DOHH2 (cell line): ENCODE results near the gene CNR1.

Experiments
- H3F3A ChIP-seq: fragments of 200-600 bp; sonication (generic), shearing (Covaris generic); 2 replicates; pipeline ENCODE4 v1.6.0; 2016; ENCODE audit warnings: antibody characterized with exemption, mild to moderate bottlenecking; ENCODE audit not compliant: control insufficient read depth, insufficient read depth
- H3K27ac ChIP-seq: fragments of 200-600 bp; sonication (generic); 2 replicates; pipeline ENCODE4 v1.5.1; 2014; ENCODE audit warnings: low read depth, mild to moderate bottlenecking, low read length, moderate library complexity
- H3K27me3 ChIP-seq: fragments of 200-600 bp; sonication (generic); 2 replicates; pipeline ENCODE4 v1.6.1; 2014; ENCODE audit warnings: mild to moderate bottlenecking, low read length, mixed read lengths; ENCODE audit not compliant: control insufficient read depth
- H3K36me3 ChIP-seq: fragments of 200-600 bp; sonication (generic); 2 replicates; pipeline ENCODE4 v1.6.1; 2014; ENCODE audit warnings: mild to moderate bottlenecking, low read length, moderate library complexity, mixed read lengths; ENCODE audit not compliant: control insufficient read depth
- H3K4me1 ChIP-seq: fragments of 200-600 bp; sonication (generic); 2 replicates; pipeline ENCODE4 v1.6.1; 2014; ENCODE audit warnings: mild to moderate bottlenecking, low read length, mixed read lengths; ENCODE audit not compliant: control insufficient read depth
- H3K4me2 ChIP-seq: fragments of 200-600 bp; sonication (generic); 2 replicates; pipeline ENCODE4 v1.6.0; 2014; ENCODE audit warnings: mild to moderate bottlenecking, low read length, moderate library complexity
- H3K4me3 ChIP-seq: fragments of 200-600 bp; sonication (generic); 2 replicates; pipeline ENCODE4 v1.5.1; 2014; ENCODE audit warnings: mild to moderate bottlenecking, low read length, mixed read lengths
- H3K79me2 ChIP-seq: fragments of 200-600 bp; sonication (generic); 2 replicates; pipeline ENCODE4 v1.6.1; 2014; ENCODE audit warnings: mild to moderate bottlenecking, low read length, mixed read lengths; ENCODE audit not compliant: control insufficient read depth
- H3K9me2 ChIP-seq: fragments of 200-600 bp; sonication (generic); replicated peaks from 2 replicates; pipeline ENCODE4 v1.6.1; 2014; ENCODE audit warnings: mild to moderate bottlenecking, low read length, mixed read lengths; ENCODE audit not compliant: control insufficient read depth
- H3K9me3 ChIP-seq: fragments of 200-600 bp; sonication (generic); 2 replicates; pipeline ENCODE4 v1.6.1; 2014; ENCODE audit warnings: antibody characterized with exemption, low read length, mixed read lengths; ENCODE audit not compliant: control insufficient read depth, insufficient read depth
- H4K20me1 ChIP-seq: fragments of 200-600 bp; sonication (generic); 2 replicates; pipeline ENCODE4 v1.6.0; 2014; ENCODE audit warnings: low read depth, mild to moderate bottlenecking, antibody characterized with exemption, low read length, moderate library complexity; ENCODE audit not compliant: control insufficient read depth, insufficient read depth
- CTCF ChIP-seq: fragments of 200-600 bp; sonication (generic); IDR thresholded peaks from one replicate; pipeline ENCODE4 v1.5.1; 2014; ENCODE audit warnings: antibody characterized with exemption, mild to moderate bottlenecking, low read depth, low read length; ENCODE audit not compliant: poor library complexity, severe bottlenecking
- EZH2phosphoT487 ChIP-seq: fragments of 200-600 bp; sonication (generic); IDR thresholded peaks from 2 replicates; pipeline ENCODE4 v1.6.1; 2017; ENCODE audit warnings: borderline replicate concordance, mild to moderate bottlenecking, antibody characterized with exemption, low read length, moderate library complexity, mixed read lengths

Gene CNR1

GRCh38 chr6:88124925-88125557 is 41.1 kb downstream of the CNR1 start:
- H3K9me3 ChIP-seq, result peaks cover 16% of the 10 kb centered on the region
- H3K9me2 ChIP-seq, result no peaks in the 10 kb centered on the region
- H3K4me3 ChIP-seq, result no peak overlapping the region
- H3K36me3 ChIP-seq, result no peaks in the 10 kb centered on the region
- H3F3A ChIP-seq, result no peaks in the 10 kb centered on the region
- H3K4me1 ChIP-seq, result no peaks in the 10 kb centered on the region
- H3K27ac ChIP-seq, result no peak overlapping the region
- no peaks in the 10 kb centered on the region for H3K79me2 ChIP-seq
- no peak overlapping the region for H3K4me2 ChIP-seq
- TF ChIP-seq CTCF, result no peak
- TF ChIP-seq EZH2phosphoT487, result no peak
- H4K20me1 ChIP-seq, result no peaks in the 10 kb centered on the region
- no peaks in the 10 kb centered on the region for H3K27me3 ChIP-seq

- Histone ChIP-seq H3F3A (no peaks in the 10 kb centered on the region), H3K27me3 (no peaks in the 10 kb centered on the region), H3K79me2 (no peaks in the 10 kb centered on the region), H3K27ac (no peak overlapping the region), H3K36me3 (no peaks in the 10 kb centered on the region), H4K20me1 (no peaks in the 10 kb centered on the region), H3K9me3 (peaks cover 13% of the 10 kb centered on the region), H3K9me2 (no peaks in the 10 kb centered on the region), H3K4me2 (no peak overlapping the region), H3K4me1 (peaks cover 11% of the 10 kb centered on the region), H3K4me3 (no peak overlapping the region)
- no peak for TF ChIP-seq CTCF
- TF ChIP-seq EZH2phosphoT487, result no peak
Observed at GRCh38 chr6:88120635-88121034, 45.5 kb downstream of the CNR1 start.

- Histone ChIP-seq H3K9me2 (no peaks in the 10 kb centered on the region), H3K4me2 (no peak overlapping the region), H3F3A (no peaks in the 10 kb centered on the region), H3K79me2 (no peaks in the 10 kb centered on the region), H3K27ac (no peak overlapping the region), H3K4me1 (peaks cover 20% of the 10 kb centered on the region), H3K9me3 (peaks cover 6% of the 10 kb centered on the region; the same call in 1 of the 2 replicates), H3K27me3 (no peaks in the 10 kb centered on the region), H3K36me3 (no peaks in the 10 kb centered on the region), H4K20me1 (no peaks in the 10 kb centered on the region), H3K4me3 (no peak overlapping the region)
- no peak for TF ChIP-seq EZH2phosphoT487
- no peak for TF ChIP-seq CTCF
Observed at GRCh38 chr6:88119769-88120168, 46.4 kb downstream of the CNR1 start.
